OCI-LY1 (cell line): ENCODE results near the gene CST4.

Source experiments
- CTCF ChIP-seq: fragments of 200-600 bp; sonication (generic), shearing (Covaris generic); IDR thresholded peaks from 2 replicates; pipeline ENCODE4 v1.5.1; 2017; ENCODE audit warnings: mild to moderate bottlenecking, antibody characterized with exemption, low read length, moderate library complexity, mixed read lengths
- EZH2 ChIP-seq: fragments of 200-600 bp; sonication (generic), shearing (Covaris generic); IDR thresholded peaks from 2 replicates; pipeline ENCODE4 v1.8.0; 2017; ENCODE audit warnings: borderline replicate concordance, mixed run types, mild to moderate bottlenecking, antibody characterized with exemption, low read length, moderate library complexity, mixed read lengths

GRCh38 chr20:23656372-23656771, 32.5 kb downstream of the CST4 start:
- TF ChIP-seq CTCF (no peak), EZH2 (no peak)
